ENCODE measurements around the gene DEK. TPM values are rescaled to one million over a fixed set of nuclear protein-coding genes. Genes with fewer than 3 reads are reported as not detected.

Gene DEK
- total RNA-seq, 1 donor, result 93.3 TPM

- Histone ChIP-seq H3K9me3 (ENCODE audit: low read depth, low read length) (no peaks in the 10 kb centered on the region), H3K27me3 (ENCODE audit: insufficient read depth, low read length) (no peaks in the 10 kb centered on the region), H3K4me3 (ENCODE audit: low read length) (no peak overlapping the region), H3K4me1 (ENCODE audit: insufficient read depth, low read length) (peaks cover 36% of the 10 kb centered on the region)
Measured at GRCh38 chr6:18259675-18260447, 4.5 kb downstream of the DEK start.

- no peak overlapping the region for H3K4me3 ChIP-seq (ENCODE audit: low read length)
- H3K27me3 ChIP-seq (ENCODE audit: insufficient read depth, low read length), result no peaks in the 10 kb centered on the region
- H3K9me3 ChIP-seq (ENCODE audit: low read depth, low read length), result no peaks in the 10 kb centered on the region
- peaks cover 3% of the 10 kb centered on the region for H3K4me1 ChIP-seq (ENCODE audit: insufficient read depth, low read length)
Measured at GRCh38 chr6:18254793-18255192, 9.5 kb downstream of the DEK start.

- no peak overlapping the region for H3K4me3 ChIP-seq (ENCODE audit: low read length)
- no peaks in the 10 kb centered on the region for H3K27me3 ChIP-seq (ENCODE audit: insufficient read depth, low read length)
Measured at GRCh38 chr6:18253635-18254034, 10.7 kb downstream of the DEK start.

GRCh38 chr6:18249271-18249670, 15.1 kb downstream of the DEK start:
- Histone ChIP-seq H3K9me3 (ENCODE audit: low read depth, low read length) (no peaks in the 10 kb centered on the region), H3K27me3 (ENCODE audit: insufficient read depth, low read length) (no peaks in the 10 kb centered on the region), H3K4me1 (ENCODE audit: insufficient read depth, low read length) (no peaks in the 10 kb centered on the region), H3K4me3 (ENCODE audit: low read length) (no peak overlapping the region)

More at GRCh38 chr6:18253635-18254034, 10.7 kb downstream of the DEK start:
- no peaks in the 10 kb centered on the region for H3K4me1 ChIP-seq (ENCODE audit: insufficient read depth, low read length)
- no peaks in the 10 kb centered on the region for H3K9me3 ChIP-seq (ENCODE audit: low read depth, low read length)

GRCh38 chr6:18248698-18249097, 15.6 kb downstream of the DEK start:
- Histone ChIP-seq H3K27me3 (ENCODE audit: insufficient read depth, low read length) (no peaks in the 10 kb centered on the region), H3K4me3 (ENCODE audit: low read length) (no peak overlapping the region), H3K4me1 (ENCODE audit: insufficient read depth, low read length) (no peaks in the 10 kb centered on the region), H3K9me3 (ENCODE audit: low read depth, low read length) (no peaks in the 10 kb centered on the region)

GRCh38 chr6:18247002-18247401, 17.3 kb downstream of the DEK start:
- H3K4me3 ChIP-seq (ENCODE audit: low read length), result no peak overlapping the region
- no peaks in the 10 kb centered on the region for H3K4me1 ChIP-seq (ENCODE audit: insufficient read depth, low read length)
- no peaks in the 10 kb centered on the region for H3K9me3 ChIP-seq (ENCODE audit: low read depth, low read length)
- no peaks in the 10 kb centered on the region for H3K27me3 ChIP-seq (ENCODE audit: insufficient read depth, low read length)

- Histone ChIP-seq H3K4me3 (ENCODE audit: low read length) (no peak overlapping the region), H3K27me3 (ENCODE audit: insufficient read depth, low read length) (no peaks in the 10 kb centered on the region), H3K4me1 (ENCODE audit: insufficient read depth, low read length) (no peaks in the 10 kb centered on the region), H3K9me3 (ENCODE audit: low read depth, low read length) (no peaks in the 10 kb centered on the region)
Measured at GRCh38 chr6:18246205-18246604, 18.1 kb downstream of the DEK start.

GRCh38 chr6:18245642-18246041, 18.7 kb downstream of the DEK start:
- no peaks in the 10 kb centered on the region for H3K4me1 ChIP-seq (ENCODE audit: insufficient read depth, low read length)
- no peaks in the 10 kb centered on the region for H3K9me3 ChIP-seq (ENCODE audit: low read depth, low read length)
- H3K27me3 ChIP-seq (ENCODE audit: insufficient read depth, low read length), result no peaks in the 10 kb centered on the region
- no peak overlapping the region for H3K4me3 ChIP-seq (ENCODE audit: low read length)

GRCh38 chr6:18245079-18245478, 19.3 kb downstream of the DEK start:
- Histone ChIP-seq H3K4me3 (ENCODE audit: low read length) (no peak overlapping the region), H3K4me1 (ENCODE audit: insufficient read depth, low read length) (no peaks in the 10 kb centered on the region), H3K9me3 (ENCODE audit: low read depth, low read length) (no peaks in the 10 kb centered on the region), H3K27me3 (ENCODE audit: insufficient read depth, low read length) (no peaks in the 10 kb centered on the region)

- Histone ChIP-seq H3K4me1 (ENCODE audit: insufficient read depth, low read length) (no peaks in the 10 kb centered on the region), H3K27me3 (ENCODE audit: insufficient read depth, low read length) (no peaks in the 10 kb centered on the region), H3K9me3 (ENCODE audit: low read depth, low read length) (no peaks in the 10 kb centered on the region), H3K4me3 (ENCODE audit: low read length) (no peak overlapping the region)
Measured at GRCh38 chr6:18244251-18244650, 20.1 kb downstream of the DEK start.

- Histone ChIP-seq H3K4me1 (ENCODE audit: insufficient read depth, low read length) (no peaks in the 10 kb centered on the region), H3K9me3 (ENCODE audit: low read depth, low read length) (no peaks in the 10 kb centered on the region), H3K27me3 (ENCODE audit: insufficient read depth, low read length) (no peaks in the 10 kb centered on the region), H3K4me3 (ENCODE audit: low read length) (no peak overlapping the region)
Measured at GRCh38 chr6:18243302-18243893, 20.9 kb downstream of the DEK start.

GRCh38 chr6:18242062-18242851, 22.1 kb downstream of the DEK start:
- Histone ChIP-seq H3K9me3 (ENCODE audit: low read depth, low read length) (no peaks in the 10 kb centered on the region), H3K4me1 (ENCODE audit: insufficient read depth, low read length) (no peaks in the 10 kb centered on the region), H3K27me3 (ENCODE audit: insufficient read depth, low read length) (no peaks in the 10 kb centered on the region), H3K4me3 (ENCODE audit: low read length) (no peak overlapping the region)

- Histone ChIP-seq H3K9me3 (ENCODE audit: low read depth, low read length) (no peaks in the 10 kb centered on the region), H3K27me3 (ENCODE audit: insufficient read depth, low read length) (no peaks in the 10 kb centered on the region), H3K4me1 (ENCODE audit: insufficient read depth, low read length) (no peaks in the 10 kb centered on the region), H3K4me3 (ENCODE audit: low read length) (no peak overlapping the region)
Measured at GRCh38 chr6:18241208-18242038, 22.9 kb downstream of the DEK start.

- Histone ChIP-seq H3K9me3 (ENCODE audit: low read depth, low read length) (no peaks in the 10 kb centered on the region), H3K27me3 (ENCODE audit: insufficient read depth, low read length) (no peaks in the 10 kb centered on the region), H3K4me1 (ENCODE audit: insufficient read depth, low read length) (no peaks in the 10 kb centered on the region), H3K4me3 (ENCODE audit: low read length) (no peak overlapping the region)
Measured at GRCh38 chr6:18240230-18240629, 24.1 kb downstream of the DEK start.

GRCh38 chr6:18237167-18237566, 27.2 kb downstream of the DEK start:
- Histone ChIP-seq H3K27me3 (ENCODE audit: insufficient read depth, low read length) (no peaks in the 10 kb centered on the region), H3K4me3 (ENCODE audit: low read length) (no peak overlapping the region), H3K4me1 (ENCODE audit: insufficient read depth, low read length) (no peaks in the 10 kb centered on the region), H3K9me3 (ENCODE audit: low read depth, low read length) (no peaks in the 10 kb centered on the region)

All from mononuclear cell (primary cell).